Neural crest cell (in vitro differentiated cells): ENCODE data around the gene ARNT2. TPM values are rescaled to one million over a fixed set of nuclear protein-coding genes. Genes with fewer than 3 reads are reported as not detected.

Source experiments
- DNase-seq: peaks from one replicate; pipeline ENCODE4 v3.0.0; 2021; ENCODE audit warnings: low read depth, mixed read lengths, low spot score
- H3K27ac Mint-ChIP-seq: one replicate; pipeline ENCODE4 v1.8.0; 2021; ENCODE audit warnings: mild to moderate bottlenecking, mixed read lengths; ENCODE audit not compliant: unreplicated experiment
- H3K27me3 Mint-ChIP-seq: 2 replicates; pipeline ENCODE4 v1.8.0; 2021; ENCODE audit warnings: low read depth, mild to moderate bottlenecking, mixed read lengths
- H3K36me3 Mint-ChIP-seq: 2 replicates; pipeline ENCODE4 v1.8.0; 2021; ENCODE audit warnings: low read depth, mild to moderate bottlenecking, mixed read lengths
- H3K4me1 Mint-ChIP-seq: 2 replicates; pipeline ENCODE4 v1.8.0; 2021; ENCODE audit warnings: mixed read lengths
- H3K4me3 Mint-ChIP-seq: one replicate; pipeline ENCODE4 v1.8.0; 2021; ENCODE audit warnings: mild to moderate bottlenecking, mixed read lengths
- H3K9me3 Mint-ChIP-seq: 2 replicates; pipeline ENCODE4 v1.8.0; 2021; ENCODE audit warnings: mixed read lengths
- CTCF ChIP-seq: fragments of 200-600 bp; sonication (generic); conservative IDR thresholded peaks from 2 replicates; pipeline ENCODE4 v1.5.0; 2021; ENCODE audit warnings: antibody characterized with exemption, mild to moderate bottlenecking
- total RNA-seq: library from RNA; stranded (reverse); gene quantifications from 2 replicates; pipeline ENCODE4 v1.2.1, GENCODE V29; 2021

Gene ARNT2
- total RNA-seq, 1 donor from 2014 or later, result 58.3 TPM

DNA sequence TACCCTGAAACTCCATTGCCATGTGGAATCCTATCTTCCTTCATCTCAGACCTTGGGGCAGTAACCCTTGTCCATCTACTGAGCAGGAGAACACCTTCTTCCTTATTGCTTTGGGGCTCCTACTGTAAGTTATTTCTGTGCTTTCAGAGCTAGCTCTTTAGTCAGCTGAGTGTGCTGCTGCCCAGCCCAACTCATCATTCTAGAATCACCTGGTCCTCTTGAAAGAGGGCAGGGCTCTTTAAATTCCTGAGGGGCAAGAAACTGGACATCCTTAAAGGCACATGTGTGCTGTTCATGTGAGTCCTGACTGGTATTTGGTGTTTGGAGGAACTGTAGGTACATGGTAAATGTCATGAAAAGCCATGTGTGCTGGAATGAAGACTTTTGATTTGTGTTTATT is 140.9 kb downstream of the ARNT2 start:
- H3K9me3 Mint-ChIP-seq, result no peaks in the 10 kb centered on the region
- TF ChIP-seq CTCF, result no peak

DNA sequence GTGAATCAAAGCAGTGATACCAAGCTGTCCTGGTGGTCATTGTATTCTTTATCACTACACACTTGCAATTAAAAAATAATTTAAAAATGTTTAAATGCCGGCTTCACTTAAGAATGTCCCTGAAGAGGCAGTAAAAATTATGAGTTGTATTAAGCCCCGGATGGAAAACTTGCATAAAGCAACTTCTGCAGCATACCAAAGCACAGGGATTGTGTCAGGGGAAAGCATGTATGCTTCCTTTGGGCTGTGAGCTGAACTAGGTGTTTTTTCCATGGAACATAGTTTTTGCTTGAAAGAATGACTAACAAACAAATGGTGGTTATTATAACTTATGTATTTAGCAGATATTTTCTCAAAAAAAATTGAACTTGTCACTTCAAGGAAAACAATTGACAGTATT is 143.1 kb downstream of the ARNT2 start:
- H3K4me1 Mint-ChIP-seq, result no peaks in the 10 kb centered on the region
- H3K27ac Mint-ChIP-seq, result no peak overlapping the region
- no peak overlapping the region for H3K4me3 Mint-ChIP-seq
- H3K36me3 Mint-ChIP-seq, result peaks cover 20% of the 10 kb centered on the region
- no peaks in the 10 kb centered on the region for H3K27me3 Mint-ChIP-seq
- H3K9me3 Mint-ChIP-seq, result no peaks in the 10 kb centered on the region
- DNase-seq, result no peak
- TF ChIP-seq CTCF, result no peak

More for the DNA sequence above, 140.9 kb downstream of the ARNT2 start:
- no peak overlapping the region for H3K4me3 Mint-ChIP-seq
- no peaks in the 10 kb centered on the region for H3K27me3 Mint-ChIP-seq
- H3K27ac Mint-ChIP-seq, result no peak overlapping the region
- peaks cover 21% of the 10 kb centered on the region for H3K36me3 Mint-ChIP-seq
- DNase-seq, result no peak
- H3K4me1 Mint-ChIP-seq, result no peaks in the 10 kb centered on the region

GRCh38 chr15:80549191-80549590 is 145.0 kb downstream of the ARNT2 start:
- TF ChIP-seq CTCF, result no peak
- no peak overlapping the region for H3K4me3 Mint-ChIP-seq
- H3K9me3 Mint-ChIP-seq, result no peaks in the 10 kb centered on the region
- no peak for DNase-seq
- H3K27me3 Mint-ChIP-seq, result no peaks in the 10 kb centered on the region
- H3K36me3 Mint-ChIP-seq, result peaks cover 24% of the 10 kb centered on the region
- H3K4me1 Mint-ChIP-seq, result no peaks in the 10 kb centered on the region
- no peak overlapping the region for H3K27ac Mint-ChIP-seq

GRCh38 chr15:80549654-80550053 is 145.5 kb downstream of the ARNT2 start:
- Mint-ChIP-seq H3K27ac (no peak overlapping the region), H3K27me3 (no peaks in the 10 kb centered on the region), H3K36me3 (peaks cover 19% of the 10 kb centered on the region), H3K4me3 (no peak overlapping the region), H3K4me1 (no peaks in the 10 kb centered on the region), H3K9me3 (no peaks in the 10 kb centered on the region)
- no peak for DNase-seq
- no peak for TF ChIP-seq CTCF

DNA sequence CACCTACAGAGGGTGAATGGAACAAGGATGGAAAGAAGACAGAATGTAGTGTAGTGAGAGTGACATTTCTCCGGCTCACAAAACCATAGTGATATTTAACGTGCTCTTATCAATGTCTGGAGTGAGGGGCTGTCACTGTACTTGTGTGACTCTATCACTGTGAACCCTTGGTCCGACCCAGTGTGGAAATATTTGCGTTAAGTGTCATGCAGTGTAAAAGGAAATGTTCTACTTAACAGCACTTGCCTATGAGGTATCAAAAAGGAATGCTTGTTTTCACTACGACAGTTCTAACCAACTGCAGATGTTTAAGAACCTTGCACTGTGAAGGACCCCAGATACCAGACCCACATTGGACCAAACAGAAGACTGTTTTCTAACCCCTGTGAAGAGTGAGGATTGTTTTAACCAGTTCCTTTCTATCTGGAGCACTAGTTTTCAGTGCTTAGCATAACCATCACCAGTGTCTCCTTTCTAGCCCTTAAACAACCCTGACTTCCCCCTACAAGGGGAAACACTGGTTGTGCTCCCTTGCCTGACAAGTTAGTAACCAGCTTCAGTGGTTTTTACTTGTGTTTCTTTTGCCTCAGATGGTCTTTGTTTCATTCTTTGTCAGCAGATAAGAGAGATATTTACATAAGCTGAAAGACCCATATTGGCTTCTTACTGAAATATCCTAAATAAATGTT is 146.2 kb downstream of the ARNT2 start:
- Mint-ChIP-seq H3K36me3 (peaks cover 22% of the 10 kb centered on the region), H3K9me3 (no peaks in the 10 kb centered on the region), H3K27ac (no peak overlapping the region), H3K4me3 (no peak overlapping the region), H3K4me1 (no peaks in the 10 kb centered on the region), H3K27me3 (no peaks in the 10 kb centered on the region)
- no peak for TF ChIP-seq CTCF
- no peak for DNase-seq

DNA sequence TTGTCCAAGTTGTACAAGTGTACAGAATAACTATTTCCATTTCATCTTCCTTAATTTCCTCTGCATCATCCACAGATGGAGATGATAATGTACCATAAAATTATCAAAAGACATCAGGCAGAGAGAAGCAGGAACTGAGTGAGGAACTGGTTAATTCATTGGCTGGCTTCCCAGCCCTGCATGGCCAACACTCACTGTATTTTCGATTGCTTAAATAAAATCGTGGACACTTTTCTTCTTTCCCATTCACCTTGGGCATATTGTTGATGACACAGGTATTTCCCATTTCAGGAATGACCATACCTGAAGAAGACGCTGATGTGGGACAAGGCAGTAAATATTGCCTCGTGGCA is 146.7 kb downstream of the ARNT2 start:
- no peaks in the 10 kb centered on the region for H3K27me3 Mint-ChIP-seq
- H3K27ac Mint-ChIP-seq, result no peak overlapping the region
- H3K4me3 Mint-ChIP-seq, result no peak overlapping the region
- peaks cover 21% of the 10 kb centered on the region for H3K36me3 Mint-ChIP-seq
- DNase-seq, result no peak
- TF ChIP-seq CTCF, result no peak
- no peaks in the 10 kb centered on the region for H3K4me1 Mint-ChIP-seq
- H3K9me3 Mint-ChIP-seq, result no peaks in the 10 kb centered on the region
